Glutamatergic neuron (in vitro differentiated cells): Measurements from ENCODE around the gene TRIM33. TPM values are rescaled to one million over a fixed set of nuclear protein-coding genes. Genes with fewer than 3 reads are reported as not detected.
A peak's percentile ranks its signal among the peaks of the same experiment; 100 is the strongest.

Source experiments
- DNase-seq: peaks from one replicate; pipeline ENCODE4 v3.0.0; 2022
- H3K27ac Mint-ChIP-seq: one replicate; pipeline ENCODE4 v1.8.0; 2020; ENCODE audit warnings: mild to moderate bottlenecking, mixed read lengths, inconsistent platforms; ENCODE audit not compliant: unreplicated experiment
- H3K27me3 Mint-ChIP-seq: one replicate; pipeline ENCODE4 v1.8.0; 2020; ENCODE audit warnings: mild to moderate bottlenecking, moderate library complexity, mixed read lengths, inconsistent platforms; ENCODE audit not compliant: unreplicated experiment
- H3K36me3 Mint-ChIP-seq: one replicate; pipeline ENCODE4 v1.8.0; 2020; ENCODE audit warnings: mild to moderate bottlenecking, mixed read lengths, inconsistent platforms; ENCODE audit not compliant: unreplicated experiment
- H3K4me1 Mint-ChIP-seq: one replicate; pipeline ENCODE4 v1.8.0; 2020; ENCODE audit warnings: mild to moderate bottlenecking, low read depth, mixed read lengths, inconsistent platforms; ENCODE audit not compliant: unreplicated experiment
- H3K4me3 Mint-ChIP-seq: one replicate; pipeline ENCODE4 v1.8.0; 2020; ENCODE audit warnings: mild to moderate bottlenecking, mixed read lengths, inconsistent platforms; ENCODE audit not compliant: unreplicated experiment
- H3K9me3 Mint-ChIP-seq: one replicate; pipeline ENCODE4 v1.8.0; 2020; ENCODE audit warnings: mild to moderate bottlenecking, moderate library complexity, mixed read lengths, inconsistent platforms; ENCODE audit not compliant: unreplicated experiment
- CTCF ChIP-seq: fragments of 200-600 bp; sonication (generic); IDR thresholded peaks from one replicate; pipeline ENCODE4 v1.5.0; 2021; ENCODE audit not compliant: partially characterized antibody, unreplicated experiment
- total RNA-seq: library from RNA; stranded (reverse); fragmentation: NEBNext Ultra II Directional; extraction: Animal tissue kit (Norgen Biotek cat#: 25700); gene quantifications from one replicate; pipeline ENCODE4 v1.2.1, GENCODE V29; 2021; ENCODE audit not compliant: unreplicated experiment

Gene TRIM33
- total RNA-seq, 1 donor from 2014 or later = 69.3 TPM

GRCh38 chr1:114517348-114517747 is 6.3 kb upstream of the TRIM33 start:
- no peak for DNase-seq
- Mint-ChIP-seq H3K27me3 (peaks cover 1% of the 10 kb centered on the region), H3K36me3 (no peaks in the 10 kb centered on the region), H3K4me1 (no peaks in the 10 kb centered on the region), H3K9me3 (no peaks in the 10 kb centered on the region), H3K4me3 (no peak overlapping the region), H3K27ac (no peak overlapping the region)
- no peak for TF ChIP-seq CTCF

- Mint-ChIP-seq H3K4me3 (peak overlapping the region; percentile 13), H3K4me1 (peaks cover 12% of the 10 kb centered on the region), H3K9me3 (peaks cover 5% of the 10 kb centered on the region), H3K27me3 (peaks cover 8% of the 10 kb centered on the region), H3K27ac (no peak overlapping the region), H3K36me3 (no peaks in the 10 kb centered on the region)
- no peak for DNase-seq
- TF ChIP-seq CTCF = no peak
Measured at GRCh38 chr1:114512595-114513280, 1.7 kb upstream of the TRIM33 start.

GRCh38 chr1:114510274-114511031 is 550 bp downstream of the TRIM33 start:
- peak; percentile 55 for DNase-seq
- peak overlapping the region; percentile 81 for H3K27ac Mint-ChIP-seq
- TF ChIP-seq CTCF = no peak

GRCh38 chr1:114509596-114510273 is 1.3 kb downstream of the TRIM33 start:
- DNase-seq = no peak
- H3K4me3 Mint-ChIP-seq = peak overlapping the region; percentile 98
- H3K9me3 Mint-ChIP-seq = peaks cover 5% of the 10 kb centered on the region
- TF ChIP-seq CTCF = no peak
- peaks cover 22% of the 10 kb centered on the region for H3K4me1 Mint-ChIP-seq
- peaks cover 4% of the 10 kb centered on the region for H3K36me3 Mint-ChIP-seq
- peak overlapping the region; percentile 81 for H3K27ac Mint-ChIP-seq
- peaks cover 6% of the 10 kb centered on the region for H3K27me3 Mint-ChIP-seq

More at GRCh38 chr1:114510274-114511031, 550 bp downstream of the TRIM33 start:
- H3K4me3 Mint-ChIP-seq = peak overlapping the region; percentile 98
- H3K27me3 Mint-ChIP-seq = peaks cover 8% of the 10 kb centered on the region
- peaks cover 20% of the 10 kb centered on the region for H3K4me1 Mint-ChIP-seq
- no peaks in the 10 kb centered on the region for H3K36me3 Mint-ChIP-seq
- peaks cover 5% of the 10 kb centered on the region for H3K9me3 Mint-ChIP-seq
